SH-SY5Y (cell line): ENCODE data around the gene MANEAL.

Experiments
- GATA2 ChIP-seq: IDR thresholded peaks from 2 replicates; pipeline ENCODE4 v1.6.1; 2011; ENCODE audit warnings: mild to moderate bottlenecking, low read depth, low read length
- GATA3 ChIP-seq: IDR thresholded peaks from 2 replicates; pipeline ENCODE4 v1.6.1; 2011; ENCODE audit warnings: low read depth, mild to moderate bottlenecking, low read length, moderate library complexity

DNA sequence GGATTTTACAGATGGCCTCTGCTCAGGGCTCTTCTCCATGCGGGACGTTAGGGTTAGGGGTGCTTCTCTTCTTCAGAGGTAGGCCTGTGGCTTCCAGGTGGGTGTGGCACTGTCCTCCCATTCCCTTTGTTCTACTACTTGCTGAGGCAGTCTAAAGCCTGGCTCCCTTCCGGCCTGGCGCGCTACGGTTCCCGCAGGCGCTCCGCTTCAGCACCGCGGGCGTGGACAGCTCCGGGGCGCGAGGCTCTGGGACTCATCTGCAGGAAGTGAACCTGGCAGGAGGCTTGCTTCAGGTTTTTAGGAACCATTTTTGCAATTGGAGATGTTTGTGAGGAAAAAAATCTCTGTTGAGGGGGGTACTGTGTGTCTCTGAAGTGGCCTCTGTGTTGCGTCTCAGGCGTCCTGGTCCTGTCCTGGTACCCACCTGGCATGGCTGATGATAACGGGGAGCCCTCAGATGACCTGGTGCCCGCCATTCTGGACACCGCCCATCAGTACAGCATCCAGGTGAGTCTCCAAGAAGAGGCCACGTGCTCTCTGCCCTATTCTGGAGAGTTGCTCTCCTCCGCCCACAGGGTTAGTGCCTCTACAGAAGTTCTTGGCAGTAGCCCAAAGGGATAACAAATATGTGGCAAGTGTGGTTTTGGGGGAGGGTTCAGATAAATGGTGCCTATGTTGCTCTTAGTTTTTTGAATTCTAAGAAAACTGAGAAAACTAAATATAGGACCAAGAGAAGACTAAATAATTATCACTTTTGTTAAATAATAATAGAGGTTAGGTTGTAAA, 1.9 kb downstream of the MANEAL start:
- TF ChIP-seq GATA3 = no peak
- TF ChIP-seq GATA2 = no peak
